ENCODE data around the gene SIN3B.

DNA sequence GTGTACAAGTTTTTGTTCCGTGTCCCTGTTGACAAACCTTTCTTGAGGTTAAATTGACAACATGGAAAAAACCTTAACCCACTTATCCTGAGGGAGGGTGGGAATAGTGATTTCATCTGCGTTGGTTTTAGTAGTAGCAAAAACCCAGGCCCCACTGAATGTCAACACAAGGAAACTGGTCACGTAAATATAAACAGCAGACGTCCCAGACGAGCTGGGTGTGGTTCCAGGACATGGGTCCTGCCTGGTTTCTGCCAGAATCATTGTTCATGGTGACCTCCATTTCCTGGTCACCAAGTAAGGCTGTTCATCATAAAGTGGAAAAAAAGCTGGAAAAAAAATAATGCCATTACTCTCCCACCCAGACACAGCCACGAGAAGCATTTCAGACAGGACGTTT, 42.7 kb downstream of the SIN3B start:
- TF ChIP-seq, protein P1, sequence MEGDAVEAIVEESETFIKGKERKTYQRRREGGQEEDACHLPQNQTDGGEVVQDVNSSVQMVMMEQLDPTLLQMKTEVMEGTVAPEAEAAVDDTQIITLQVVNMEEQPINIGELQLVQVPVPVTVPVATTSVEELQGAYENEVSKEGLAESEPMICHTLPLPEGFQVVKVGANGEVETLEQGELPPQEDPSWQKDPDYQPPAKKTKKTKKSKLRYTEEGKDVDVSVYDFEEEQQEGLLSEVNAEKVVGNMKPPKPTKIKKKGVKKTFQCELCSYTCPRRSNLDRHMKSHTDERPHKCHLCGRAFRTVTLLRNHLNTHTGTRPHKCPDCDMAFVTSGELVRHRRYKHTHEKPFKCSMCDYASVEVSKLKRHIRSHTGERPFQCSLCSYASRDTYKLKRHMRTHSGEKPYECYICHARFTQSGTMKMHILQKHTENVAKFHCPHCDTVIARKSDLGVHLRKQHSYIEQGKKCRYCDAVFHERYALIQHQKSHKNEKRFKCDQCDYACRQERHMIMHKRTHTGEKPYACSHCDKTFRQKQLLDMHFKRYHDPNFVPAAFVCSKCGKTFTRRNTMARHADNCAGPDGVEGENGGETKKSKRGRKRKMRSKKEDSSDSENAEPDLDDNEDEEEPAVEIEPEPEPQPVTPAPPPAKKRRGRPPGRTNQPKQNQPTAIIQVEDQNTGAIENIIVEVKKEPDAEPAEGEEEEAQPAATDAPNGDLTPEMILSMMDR (IDR thresholded peaks at IDR 0.05; ENCODE audit: poor library complexity, severe bottlenecking): no peak
- TF ChIP-seq EP300 (conservative IDR thresholded peaks at IDR 0.05; ENCODE audit: poor library complexity, severe bottlenecking): no peak
